Measurements from ENCODE around the gene SLC37A3.

Gene SLC37A3

GRCh38 chr7:140400381-140400780 lies 2.1 kb upstream of the SLC37A3 start:
- no peak for DNase-seq

GRCh38 chr7:140398821-140399220 lies 491 bp upstream of the SLC37A3 start:
- DNase-seq: no peak

- no peak for DNase-seq
Observed at GRCh38 chr7:140393756-140394306, 4.5 kb downstream of the SLC37A3 start.

GRCh38 chr7:140391634-140392033 lies 6.7 kb downstream of the SLC37A3 start:
- no peak for DNase-seq

- DNase-seq: no peak
Observed at GRCh38 chr7:140390466-140391190, 7.7 kb downstream of the SLC37A3 start.

GRCh38 chr7:140390034-140390433 lies 8.3 kb downstream of the SLC37A3 start:
- no peak for DNase-seq

- DNase-seq: no peak
Observed at GRCh38 chr7:140389445-140389844, 8.9 kb downstream of the SLC37A3 start.

- no peak for DNase-seq
Observed at GRCh38 chr7:140384894-140385545, 13.3 kb downstream of the SLC37A3 start.

GRCh38 chr7:140383954-140384713 lies 14.2 kb downstream of the SLC37A3 start:
- no peak for DNase-seq

GRCh38 chr7:140375892-140376730 lies 22.2 kb downstream of the SLC37A3 start:
- peak; percentile 42 for DNase-seq

- DNase-seq: no peak
Observed at GRCh38 chr7:140375323-140375722, 23.0 kb downstream of the SLC37A3 start.

- no peak for DNase-seq
Observed at GRCh38 chr7:140369294-140369693, 29.0 kb downstream of the SLC37A3 start.

GRCh38 chr7:140367528-140367927 lies 30.8 kb downstream of the SLC37A3 start:
- no peak for DNase-seq

- DNase-seq: no peak
Observed at GRCh38 chr7:140364819-140365218, 33.5 kb downstream of the SLC37A3 start.

- no peak for DNase-seq
Observed at GRCh38 chr7:140360697-140361229, 37.6 kb downstream of the SLC37A3 start.

GRCh38 chr7:140358412-140359051 lies 39.8 kb downstream of the SLC37A3 start:
- no peak for DNase-seq

- no peak for DNase-seq
Observed at GRCh38 chr7:140358024-140358411, 40.3 kb downstream of the SLC37A3 start.

- no peak for DNase-seq
Observed at GRCh38 chr7:140350056-140350455, 48.3 kb downstream of the SLC37A3 start.

GRCh38 chr7:140349144-140349771 lies 49.1 kb downstream of the SLC37A3 start:
- no peak for DNase-seq

GRCh38 chr7:140348161-140348849 lies 50.0 kb downstream of the SLC37A3 start:
- no peak for DNase-seq

- no peak for DNase-seq
Observed at GRCh38 chr7:140347218-140347617, 51.1 kb downstream of the SLC37A3 start.
